Memory B cell (primary cell): Measurements from ENCODE around the gene CARMIL1.

Experiments
- ATAC-seq: fragments of 150-1000 bp; cut with Tn5 transposase; 2 replicates; pipeline ENCODE4 v1.10.0; 2021; ENCODE audit warnings: low read depth, mild to moderate bottlenecking, moderate library complexity
- DNase-seq, 2 donors: peaks; one replicate each; pipeline ENCODE4 v3.0.0; 2022; ENCODE audit warnings: low spot score in 2 of 2
- H3K27ac Mint-ChIP-seq: one replicate; pipeline ENCODE4 v1.8.0; 2022; ENCODE audit warnings: mild to moderate bottlenecking, moderate library complexity, mixed read lengths
- H3K27me3 Mint-ChIP-seq: one replicate; pipeline ENCODE4 v1.8.0; 2022; ENCODE audit warnings: mixed read lengths
- H3K36me3 Mint-ChIP-seq: one replicate; pipeline ENCODE4 v1.8.0; 2022; ENCODE audit warnings: mild to moderate bottlenecking, mixed read lengths
- H3K4me1 Mint-ChIP-seq: one replicate; pipeline ENCODE4 v1.8.0; 2022; ENCODE audit warnings: mixed read lengths
- H3K4me3 Mint-ChIP-seq: one replicate; pipeline ENCODE4 v1.8.0; 2022; ENCODE audit warnings: mild to moderate bottlenecking, moderate library complexity, mixed read lengths
- H3K9me3 Mint-ChIP-seq: one replicate; pipeline ENCODE4 v1.8.0; 2022; ENCODE audit warnings: mixed read lengths

CARMIL1 gene

DNA sequence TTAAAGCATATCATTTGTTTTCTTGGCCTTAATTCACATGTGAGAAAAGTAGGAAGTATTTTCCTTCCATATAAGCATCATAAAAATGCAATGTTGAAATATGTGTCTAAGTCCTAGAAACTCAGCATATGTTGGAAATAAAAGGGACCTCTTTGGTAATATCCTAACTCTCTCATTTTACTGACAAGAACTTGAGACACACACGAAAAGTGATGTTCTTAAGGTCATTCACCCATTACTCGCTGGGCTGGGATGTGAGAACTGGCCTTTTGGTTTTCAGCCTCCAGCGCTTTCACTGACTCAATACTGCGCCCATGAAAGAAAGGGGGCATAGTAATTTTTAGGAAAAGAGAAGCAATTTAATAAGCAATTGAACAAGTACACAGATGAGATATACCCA lies 219.3 kb downstream of the CARMIL1 start:
- no peaks in the 10 kb centered on the region for H3K4me1 Mint-ChIP-seq
- no peak for DNase-seq
- peaks cover 3% of the 10 kb centered on the region for H3K36me3 Mint-ChIP-seq
- peaks cover 2% of the 10 kb centered on the region for H3K27me3 Mint-ChIP-seq
- no peak overlapping the region for H3K27ac Mint-ChIP-seq
- H3K4me3 Mint-ChIP-seq: no peak overlapping the region
- ATAC-seq: no peak
- no peaks in the 10 kb centered on the region for H3K9me3 Mint-ChIP-seq

DNA sequence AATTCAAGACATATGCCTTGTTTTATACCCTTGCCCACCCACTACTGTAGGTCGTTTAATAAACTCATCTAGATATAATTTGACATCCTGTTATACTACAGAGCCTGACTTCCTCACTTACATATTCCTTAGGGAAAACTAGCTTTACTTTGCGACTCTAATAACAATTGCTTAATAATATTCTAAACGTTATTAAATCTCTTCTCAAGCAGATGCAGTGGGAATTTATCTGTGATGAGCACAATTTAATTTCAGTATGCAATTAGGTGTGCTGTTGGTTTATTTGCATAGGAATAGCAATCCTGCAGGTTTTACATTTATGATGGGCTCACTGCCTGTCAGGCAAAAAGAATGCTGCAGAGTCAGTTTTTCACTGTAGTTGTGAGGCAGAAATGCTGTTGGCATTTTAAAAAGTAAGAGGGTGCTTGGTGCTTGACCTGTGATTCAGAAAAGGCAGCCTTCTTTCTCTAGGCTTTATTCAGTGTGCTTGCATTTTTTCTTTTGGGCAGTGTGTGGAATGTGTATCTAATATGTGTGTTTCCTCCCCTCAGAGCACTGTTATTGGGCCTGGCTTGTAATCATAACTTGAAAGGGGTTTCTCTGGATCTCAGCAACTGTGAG lies 220.6 kb downstream of the CARMIL1 start:
- no peak overlapping the region for H3K4me3 Mint-ChIP-seq
- no peak for DNase-seq

DNA sequence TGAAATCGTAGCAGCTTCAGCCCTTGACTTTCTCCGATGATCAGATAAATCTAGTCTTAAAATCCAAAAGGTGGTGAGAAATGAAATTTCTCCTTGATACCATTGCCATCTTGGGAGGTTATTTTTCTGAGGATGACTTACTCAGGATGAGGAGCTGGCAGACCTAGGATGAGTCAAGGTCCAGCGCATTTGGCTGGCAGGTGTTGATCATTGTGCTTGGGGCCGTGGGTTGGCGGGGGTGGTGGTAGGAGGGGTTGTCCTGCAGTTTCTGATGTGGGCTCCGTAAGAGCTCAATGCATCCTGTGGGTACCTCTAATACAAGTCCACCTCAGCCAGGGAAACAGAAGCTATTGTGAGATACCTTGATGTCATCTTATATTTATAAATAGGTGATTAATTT lies 224.5 kb downstream of the CARMIL1 start:
- H3K4me3 Mint-ChIP-seq: no peak overlapping the region
- no peaks in the 10 kb centered on the region for H3K4me1 Mint-ChIP-seq
- no peak for ATAC-seq

More for the DNA sequence above, 220.6 kb downstream of the CARMIL1 start:
- no peak for ATAC-seq
- H3K27me3 Mint-ChIP-seq: peaks cover 2% of the 10 kb centered on the region
- no peaks in the 10 kb centered on the region for H3K4me1 Mint-ChIP-seq
- peaks cover 3% of the 10 kb centered on the region for H3K36me3 Mint-ChIP-seq
- H3K9me3 Mint-ChIP-seq: no peaks in the 10 kb centered on the region
- H3K27ac Mint-ChIP-seq: no peak overlapping the region

DNA sequence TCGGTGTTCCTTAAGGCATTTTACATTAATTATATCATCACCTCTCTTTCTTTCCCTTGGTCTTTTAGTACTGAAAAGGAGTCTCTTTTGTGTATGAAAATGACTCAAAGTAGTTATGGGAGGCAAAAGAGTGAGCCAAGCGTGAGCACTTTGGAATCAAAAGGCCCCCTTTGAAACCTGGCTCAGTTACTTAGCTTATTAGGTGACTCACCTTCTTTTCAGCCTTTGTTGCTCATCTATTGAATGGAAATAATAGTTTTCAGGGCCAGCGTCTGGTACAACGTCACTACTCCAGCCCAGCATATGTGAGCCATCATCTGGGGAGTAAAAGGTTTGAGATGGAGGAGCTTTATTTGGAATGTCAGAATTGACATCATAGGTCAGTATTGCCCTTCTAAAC lies 225.5 kb downstream of the CARMIL1 start:
- H3K9me3 Mint-ChIP-seq: no peaks in the 10 kb centered on the region
- ATAC-seq (no peak), DNase-seq (no peak)
- no peak overlapping the region for H3K4me3 Mint-ChIP-seq
- no peaks in the 10 kb centered on the region for H3K27me3 Mint-ChIP-seq
- H3K27ac Mint-ChIP-seq: no peak overlapping the region
- no peaks in the 10 kb centered on the region for H3K4me1 Mint-ChIP-seq
- peaks cover 3% of the 10 kb centered on the region for H3K36me3 Mint-ChIP-seq

More for the DNA sequence above, 224.5 kb downstream of the CARMIL1 start:
- Mint-ChIP-seq H3K27me3 (no peaks in the 10 kb centered on the region), H3K9me3 (no peaks in the 10 kb centered on the region), H3K27ac (no peak overlapping the region), H3K36me3 (peaks cover 3% of the 10 kb centered on the region)
- no peak for DNase-seq

DNA sequence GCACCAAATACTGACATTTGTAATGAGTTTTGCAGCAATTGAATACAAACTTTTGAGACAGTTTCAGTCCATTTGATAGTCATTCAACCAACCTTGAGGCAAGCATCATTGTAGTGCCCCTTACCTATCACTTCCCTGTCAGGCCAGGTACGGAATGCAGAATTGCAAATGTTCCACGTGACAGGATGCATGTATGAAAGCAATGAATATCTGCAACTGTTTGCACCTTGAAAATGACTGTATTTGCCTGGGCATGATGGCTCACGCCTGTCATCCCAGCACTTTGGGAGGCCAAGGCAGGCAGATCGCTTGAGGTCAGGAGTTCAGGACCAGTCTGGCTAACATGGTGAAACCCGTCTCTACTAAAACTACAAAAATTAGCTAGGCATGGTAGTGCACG lies 226.8 kb downstream of the CARMIL1 start:
- Mint-ChIP-seq H3K27ac (no peak overlapping the region), H3K9me3 (no peaks in the 10 kb centered on the region), H3K4me3 (no peak overlapping the region), H3K4me1 (no peaks in the 10 kb centered on the region), H3K36me3 (peaks cover 3% of the 10 kb centered on the region), H3K27me3 (no peaks in the 10 kb centered on the region)
- no peak for DNase-seq
- ATAC-seq: no peak

DNA sequence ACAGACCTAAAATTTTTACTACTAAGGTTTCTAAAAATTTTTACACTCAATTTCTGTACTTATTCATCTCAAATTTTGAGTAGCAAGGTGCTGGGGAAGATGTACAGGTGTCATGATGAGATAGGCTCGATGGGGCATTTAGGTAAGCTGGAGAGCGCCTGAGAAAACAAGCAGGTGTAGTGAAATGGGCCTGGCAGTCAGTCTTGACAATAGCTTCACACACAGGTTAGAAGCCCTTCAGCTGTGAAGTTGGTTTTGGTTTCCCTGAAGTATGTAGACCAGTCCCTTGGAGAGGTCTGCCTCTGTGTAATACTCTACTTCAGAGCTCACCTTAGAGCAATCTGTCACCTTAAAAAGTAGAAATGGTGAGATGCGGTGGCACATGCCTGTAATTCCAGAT lies 228.9 kb downstream of the CARMIL1 start:
- DNase-seq (no peak), ATAC-seq (no peak)
- no peak overlapping the region for H3K27ac Mint-ChIP-seq
- no peaks in the 10 kb centered on the region for H3K9me3 Mint-ChIP-seq
- no peaks in the 10 kb centered on the region for H3K4me1 Mint-ChIP-seq
- H3K36me3 Mint-ChIP-seq: peaks cover 3% of the 10 kb centered on the region
- no peak overlapping the region for H3K4me3 Mint-ChIP-seq
- H3K27me3 Mint-ChIP-seq: no peaks in the 10 kb centered on the region

DNA sequence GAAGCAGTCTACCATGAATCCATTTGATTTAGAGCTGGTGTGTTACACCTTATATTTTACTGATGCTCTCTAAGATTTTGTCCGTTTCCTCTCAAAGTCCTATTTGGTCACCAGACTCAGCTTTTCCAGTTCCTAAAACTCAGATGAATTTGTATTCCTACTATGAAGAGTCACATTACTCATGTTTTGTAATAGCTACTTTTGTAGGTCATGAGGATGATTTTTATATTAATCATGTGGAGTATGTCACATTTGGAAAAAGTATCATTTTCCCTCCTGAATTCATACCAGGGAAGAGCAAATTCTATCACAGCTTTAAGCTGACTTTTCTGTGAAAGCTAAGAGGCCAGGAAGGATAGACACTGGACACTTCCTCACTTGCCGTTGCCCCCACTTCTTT lies 232.2 kb downstream of the CARMIL1 start:
- no peak overlapping the region for H3K27ac Mint-ChIP-seq
- no peak overlapping the region for H3K4me3 Mint-ChIP-seq
- H3K9me3 Mint-ChIP-seq: no peaks in the 10 kb centered on the region
- no peaks in the 10 kb centered on the region for H3K27me3 Mint-ChIP-seq
- ATAC-seq (no peak), DNase-seq (no peak)
- H3K4me1 Mint-ChIP-seq: no peaks in the 10 kb centered on the region
- no peaks in the 10 kb centered on the region for H3K36me3 Mint-ChIP-seq

DNA sequence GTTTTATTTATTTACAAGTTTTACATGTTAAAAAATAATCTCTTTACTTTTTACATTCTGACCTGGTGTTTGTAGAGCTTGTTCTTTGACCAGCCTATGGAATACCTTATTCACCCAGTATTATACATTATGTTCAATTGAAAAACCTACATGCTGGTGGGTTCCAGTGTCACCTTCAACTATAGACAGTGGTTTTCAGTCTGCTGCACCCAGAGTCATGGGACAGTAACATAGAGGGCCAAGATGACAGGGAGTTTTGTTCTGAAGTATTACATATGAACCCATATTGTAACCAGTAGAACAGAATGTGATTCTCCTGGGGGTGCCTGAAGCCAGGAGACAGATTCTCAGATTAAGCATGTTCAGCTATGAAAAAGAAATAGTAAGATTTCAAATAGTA lies 233.4 kb downstream of the CARMIL1 start:
- Mint-ChIP-seq H3K4me1 (no peaks in the 10 kb centered on the region), H3K4me3 (no peak overlapping the region), H3K27me3 (no peaks in the 10 kb centered on the region), H3K27ac (no peak overlapping the region), H3K9me3 (no peaks in the 10 kb centered on the region), H3K36me3 (no peaks in the 10 kb centered on the region)
- no peak for DNase-seq
- ATAC-seq: no peak

DNA sequence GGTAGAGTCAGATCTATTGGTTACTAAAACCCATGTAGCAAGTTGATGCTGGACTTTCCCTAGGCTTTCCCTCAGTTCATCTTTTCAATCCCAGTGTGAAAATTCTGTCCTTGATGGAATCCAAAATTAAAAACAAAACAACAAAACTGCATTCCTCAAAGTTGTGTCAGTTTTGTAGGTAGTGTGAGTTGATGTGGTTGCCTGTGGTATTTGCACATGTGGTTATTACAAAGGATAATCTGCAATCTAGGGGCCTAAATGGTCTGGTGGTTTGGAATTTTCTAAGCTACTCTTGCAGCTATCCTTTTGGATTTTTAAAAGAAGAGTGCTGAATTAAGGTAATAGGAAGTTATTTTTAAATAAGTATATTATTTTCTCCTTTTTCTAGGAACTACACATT lies 240.7 kb downstream of the CARMIL1 start:
- Mint-ChIP-seq H3K4me3 (no peak overlapping the region), H3K9me3 (no peaks in the 10 kb centered on the region), H3K36me3 (peaks cover 10% of the 10 kb centered on the region), H3K4me1 (no peaks in the 10 kb centered on the region), H3K27ac (no peak overlapping the region), H3K27me3 (peaks cover 7% of the 10 kb centered on the region)
- ATAC-seq (no peak), DNase-seq (no peak)

DNA sequence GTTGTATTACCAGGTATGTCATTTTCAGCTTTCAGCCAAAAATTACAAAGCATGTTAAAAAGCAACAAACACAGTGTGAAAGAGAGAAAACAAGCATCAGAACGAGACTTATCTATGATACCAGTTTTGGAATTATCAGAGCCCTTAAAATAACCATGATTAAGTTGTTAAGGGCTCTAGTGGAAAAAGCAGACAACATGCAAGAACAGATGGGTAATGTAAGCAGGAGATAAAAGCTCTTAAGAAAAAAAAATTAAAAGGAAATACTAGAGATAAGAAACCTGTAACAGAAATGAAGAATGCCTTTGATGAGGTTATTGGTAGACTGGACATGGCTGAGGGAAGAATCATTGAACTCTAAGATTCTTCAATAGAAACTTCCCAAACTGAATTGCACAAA lies 245.4 kb downstream of the CARMIL1 start:
- no peak overlapping the region for H3K27ac Mint-ChIP-seq
- H3K9me3 Mint-ChIP-seq: no peaks in the 10 kb centered on the region
- no peak for DNase-seq

DNA sequence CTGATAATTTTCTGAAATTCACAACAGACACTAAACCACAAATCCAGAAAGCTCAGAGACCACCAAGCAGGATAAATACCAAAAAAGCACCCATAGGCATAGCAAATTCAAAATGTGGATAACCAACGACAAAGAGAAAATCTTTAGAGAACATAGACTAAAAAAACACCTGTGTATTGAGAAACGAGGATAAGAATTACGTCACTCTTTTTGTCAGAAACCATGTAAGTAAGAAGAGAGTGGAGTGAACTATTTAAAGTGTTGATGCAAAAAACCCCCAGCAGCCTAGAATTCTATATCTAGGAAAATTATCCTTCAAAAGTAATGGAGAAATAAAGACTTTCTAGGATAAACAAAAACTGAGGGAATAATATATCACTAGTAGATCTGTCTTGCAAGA lies 245.9 kb downstream of the CARMIL1 start:
- ATAC-seq: no peak
- H3K4me3 Mint-ChIP-seq: no peak overlapping the region
- H3K27ac Mint-ChIP-seq: no peak overlapping the region
- no peak for DNase-seq
- H3K36me3 Mint-ChIP-seq: peaks cover 10% of the 10 kb centered on the region
- H3K27me3 Mint-ChIP-seq: peaks cover 8% of the 10 kb centered on the region
- H3K9me3 Mint-ChIP-seq: no peaks in the 10 kb centered on the region
- H3K4me1 Mint-ChIP-seq: no peaks in the 10 kb centered on the region

More for the DNA sequence above, 245.4 kb downstream of the CARMIL1 start:
- H3K36me3 Mint-ChIP-seq: peaks cover 10% of the 10 kb centered on the region
- peaks cover 8% of the 10 kb centered on the region for H3K27me3 Mint-ChIP-seq
- H3K4me1 Mint-ChIP-seq: no peaks in the 10 kb centered on the region
- no peak for ATAC-seq
- H3K4me3 Mint-ChIP-seq: no peak overlapping the region

DNA sequence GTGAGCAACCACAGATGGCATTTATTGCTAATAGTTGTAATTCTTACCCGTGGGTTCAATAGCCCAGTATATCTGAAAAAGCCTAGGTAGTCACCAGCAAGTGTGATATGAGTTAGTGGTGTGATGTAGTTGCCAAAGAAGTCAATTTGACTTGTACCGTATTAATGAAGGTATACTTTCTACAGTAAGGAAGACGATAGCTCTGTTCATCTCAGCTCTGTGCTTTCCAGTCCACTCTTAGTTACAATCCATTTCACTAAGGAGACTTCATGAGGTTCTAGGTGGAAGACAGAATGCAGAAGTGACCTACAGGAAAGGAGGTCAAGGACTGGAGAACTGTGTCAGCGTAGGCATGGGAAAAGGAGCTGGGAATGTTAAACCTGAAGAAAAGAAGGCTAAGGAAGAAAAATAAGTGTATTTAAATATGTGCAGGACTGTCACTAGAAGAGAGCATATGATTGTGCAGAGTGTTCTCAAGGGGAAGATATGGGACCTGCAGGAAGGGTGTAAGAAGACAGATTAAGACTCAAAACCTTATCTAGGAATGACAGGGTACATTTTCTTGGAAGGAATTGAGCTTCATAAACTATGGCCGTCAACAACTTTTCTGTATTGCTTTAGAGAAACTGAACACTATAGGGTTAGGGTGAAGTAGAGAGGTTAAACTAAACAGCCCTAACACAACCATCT lies 255.9 kb downstream of the CARMIL1 start:
- Mint-ChIP-seq H3K4me1 (no peaks in the 10 kb centered on the region), H3K27me3 (peaks cover 1% of the 10 kb centered on the region), H3K4me3 (no peak overlapping the region), H3K36me3 (peaks cover 3% of the 10 kb centered on the region), H3K27ac (no peak overlapping the region), H3K9me3 (no peaks in the 10 kb centered on the region)
- DNase-seq (no peak), ATAC-seq (no peak)

DNA sequence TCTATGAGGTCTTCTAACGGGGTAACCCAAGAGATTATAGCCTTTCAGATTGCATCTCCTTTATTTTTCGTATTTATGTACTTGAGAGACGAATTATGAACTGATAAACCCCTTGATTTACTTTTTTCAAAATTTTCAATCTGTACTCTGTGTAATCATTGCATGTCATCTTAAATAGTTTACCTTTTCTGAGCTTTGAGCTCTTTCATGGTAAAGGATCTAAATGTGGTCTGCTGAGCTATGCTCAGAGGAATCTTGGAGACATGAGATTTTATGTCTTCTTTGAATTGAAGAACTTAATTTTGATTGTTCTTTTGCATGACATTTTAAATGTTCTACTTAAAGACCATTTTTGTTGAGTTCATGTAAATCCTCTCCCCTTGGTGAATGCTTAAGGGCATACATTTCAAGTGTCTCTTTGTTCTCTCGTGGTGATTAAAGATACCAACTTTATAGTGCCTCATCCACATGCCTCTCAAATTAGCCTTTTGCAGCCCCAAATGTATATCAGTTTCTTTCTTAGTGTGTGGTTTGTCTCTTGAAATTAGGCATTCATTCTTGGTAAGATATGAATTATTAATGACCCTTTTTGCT lies 256.6 kb downstream of the CARMIL1 start:
- Mint-ChIP-seq H3K4me3 (no peak overlapping the region), H3K27me3 (peaks cover 1% of the 10 kb centered on the region), H3K27ac (no peak overlapping the region), H3K9me3 (no peaks in the 10 kb centered on the region), H3K4me1 (no peaks in the 10 kb centered on the region), H3K36me3 (peaks cover 6% of the 10 kb centered on the region)
- DNase-seq: no peak
- no peak for ATAC-seq

DNA sequence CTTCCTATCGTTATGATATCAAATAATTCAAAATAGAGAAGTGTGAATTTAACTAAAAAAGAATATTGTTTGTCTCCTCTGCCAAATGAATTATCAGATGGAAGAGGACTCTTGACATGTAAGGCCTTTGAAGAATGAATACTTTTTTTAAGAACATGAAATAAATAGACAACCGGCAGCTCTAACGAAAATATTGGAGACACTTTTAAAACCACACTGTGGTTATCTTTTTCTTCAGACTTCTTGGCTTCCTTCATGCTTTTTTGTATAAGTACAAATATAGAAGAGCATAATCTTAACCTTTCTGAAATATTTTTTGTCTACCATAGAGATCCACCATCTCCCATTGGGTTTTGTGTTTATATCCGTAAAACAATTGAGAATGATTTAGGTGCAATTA lies 257.6 kb downstream of the CARMIL1 start:
- H3K4me1 Mint-ChIP-seq: no peaks in the 10 kb centered on the region
- peaks cover 1% of the 10 kb centered on the region for H3K27me3 Mint-ChIP-seq

More for the DNA sequence above, 257.6 kb downstream of the CARMIL1 start:
- H3K4me3 Mint-ChIP-seq: no peak overlapping the region
- H3K9me3 Mint-ChIP-seq: no peaks in the 10 kb centered on the region
- peaks cover 6% of the 10 kb centered on the region for H3K36me3 Mint-ChIP-seq
- no peak overlapping the region for H3K27ac Mint-ChIP-seq
- ATAC-seq (no peak), DNase-seq (no peak)
